Stomach smooth muscle (tissue), 2 donors: ENCODE results near the gene HCFC1.
A peak's percentile ranks its signal among the peaks of the same experiment; 100 is the strongest.

Experiments
- H3K27ac ChIP-seq: one replicate; pipeline ENCODE4 v1.7.0; 2013; ENCODE audit warnings: mild to moderate bottlenecking, low read length, inconsistent platforms
- H3K27me3 ChIP-seq, 2 donors: one replicate each; pipeline ENCODE4 v1.7.0; 2013; ENCODE audit warnings: low read length in 2 of 2; ENCODE audit not compliant: insufficient read depth in 2 of 2, control insufficient read depth in 1 of 2
- H3K36me3 ChIP-seq, 2 donors: one replicate each; pipeline ENCODE4 v1.7.0; 2013; ENCODE audit warnings: low read length in 2 of 2; ENCODE audit not compliant: control insufficient read depth in 2 of 2, insufficient read depth in 2 of 2
- H3K4me1 ChIP-seq: one replicate; pipeline ENCODE4 v1.7.0; 2013; ENCODE audit warnings: low read length; ENCODE audit not compliant: control insufficient read depth, insufficient read depth
- H3K4me3 ChIP-seq, 2 donors: one replicate each; pipeline ENCODE4 v1.7.0; 2013; ENCODE audit warnings: low read length in 2 of 2
- H3K9ac ChIP-seq, 2 donors: one replicate each; pipeline ENCODE4 v1.7.0; 2013; ENCODE audit warnings: low read length in 2 of 2, mild to moderate bottlenecking in 1 of 2
- H3K9me3 ChIP-seq, 2 donors: one replicate each; pipeline ENCODE4 v1.7.0; 2013; ENCODE audit warnings: low read length in 2 of 2; ENCODE audit not compliant: control insufficient read depth in 2 of 2
- donor health status: healthy.
- donor health status: Pancreatic carcinoma.

Gene HCFC1

DNA sequence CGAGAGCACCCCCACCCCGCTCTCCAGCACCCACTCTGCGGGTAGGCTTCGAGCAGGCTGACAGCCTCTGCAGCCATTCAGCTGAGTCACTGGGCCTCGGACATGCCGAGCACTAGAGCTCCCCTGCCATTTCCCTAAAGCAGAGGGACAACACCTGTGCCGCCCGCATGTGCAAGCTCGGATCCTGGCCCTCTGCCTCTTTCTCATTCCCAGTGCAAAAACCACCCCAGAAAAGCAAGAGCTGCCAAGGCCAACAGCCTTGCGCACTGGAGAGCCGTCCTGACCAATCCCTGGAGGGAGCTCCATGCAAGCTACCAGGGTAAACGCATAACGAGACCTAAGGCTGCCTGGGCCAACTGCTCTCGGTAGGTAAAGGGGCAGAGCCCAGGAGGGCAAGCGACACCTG, 5.3 kb downstream of the HCFC1 start:
- Histone ChIP-seq H3K4me3 (peak overlapping the region; percentile 43 to 52), H3K9me3 (no peaks in the 10 kb centered on the region), H3K27me3 (peaks cover 0 to 7% of the 10 kb centered on the region in 2 donors), H3K4me1 (peaks cover 46% of the 10 kb centered on the region), H3K36me3 (peaks cover 9% of the 10 kb centered on the region in 2 donors), H3K9ac (peak overlapping the region in 1 of 2 donors; percentile 21), H3K27ac (peak overlapping the region; percentile 99)

DNA sequence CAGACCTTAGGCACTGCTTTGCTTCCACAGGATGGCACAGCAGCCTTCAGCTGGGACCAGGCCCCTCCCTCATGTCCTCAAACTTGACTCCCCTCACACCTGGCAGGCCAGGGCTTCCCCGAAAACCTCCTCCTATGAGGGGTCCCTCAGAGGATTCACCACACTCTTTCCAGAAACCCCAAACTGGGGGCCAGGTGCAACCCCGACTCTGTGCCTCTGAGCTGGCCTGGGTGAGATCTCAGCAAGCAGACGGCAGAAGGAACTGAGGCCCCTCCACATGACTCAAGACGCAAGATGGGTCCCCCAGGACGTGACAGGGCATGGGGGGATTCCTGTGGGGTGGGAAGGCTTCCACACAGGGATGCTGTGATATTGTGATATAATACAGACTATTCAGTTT, 6.2 kb downstream of the HCFC1 start:
- peaks cover 0 to 7% of the 10 kb centered on the region in 2 donors for H3K27me3 ChIP-seq
- H3K9ac ChIP-seq = no peak overlapping the region
- H3K9me3 ChIP-seq = no peaks in the 10 kb centered on the region
- no peak overlapping the region for H3K4me3 ChIP-seq
- H3K27ac ChIP-seq = no peak overlapping the region
- H3K36me3 ChIP-seq = peaks cover 9 to 13% of the 10 kb centered on the region in 2 donors
- peaks cover 46% of the 10 kb centered on the region for H3K4me1 ChIP-seq

DNA sequence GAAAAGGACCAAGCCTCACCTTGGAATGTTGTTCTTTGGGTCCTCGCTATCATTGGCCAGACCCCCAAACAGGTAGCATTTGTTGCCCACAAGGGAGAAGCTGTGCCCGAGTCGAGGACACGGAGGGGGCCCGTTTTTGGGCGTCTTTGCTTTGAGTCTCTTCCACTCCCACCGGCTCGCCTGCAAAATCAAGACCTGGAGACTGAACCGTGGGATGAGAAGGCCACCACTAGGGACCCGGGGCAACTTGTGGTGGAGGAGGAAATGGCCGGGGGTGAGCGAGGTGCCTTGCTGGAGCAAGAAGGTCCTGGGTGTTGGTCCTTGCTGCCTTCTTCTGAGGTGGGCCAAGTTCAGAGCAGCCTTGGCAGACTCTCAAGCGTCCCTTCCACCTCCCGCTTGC, 7.5 kb downstream of the HCFC1 start:
- Histone ChIP-seq H3K4me3 (no peak overlapping the region), H3K9me3 (no peaks in the 10 kb centered on the region), H3K27me3 (peaks cover 0 to 7% of the 10 kb centered on the region in 2 donors), H3K4me1 (peaks cover 41% of the 10 kb centered on the region), H3K9ac (no peak overlapping the region), H3K27ac (no peak overlapping the region), H3K36me3 (peaks cover 9 to 20% of the 10 kb centered on the region in 2 donors)

DNA sequence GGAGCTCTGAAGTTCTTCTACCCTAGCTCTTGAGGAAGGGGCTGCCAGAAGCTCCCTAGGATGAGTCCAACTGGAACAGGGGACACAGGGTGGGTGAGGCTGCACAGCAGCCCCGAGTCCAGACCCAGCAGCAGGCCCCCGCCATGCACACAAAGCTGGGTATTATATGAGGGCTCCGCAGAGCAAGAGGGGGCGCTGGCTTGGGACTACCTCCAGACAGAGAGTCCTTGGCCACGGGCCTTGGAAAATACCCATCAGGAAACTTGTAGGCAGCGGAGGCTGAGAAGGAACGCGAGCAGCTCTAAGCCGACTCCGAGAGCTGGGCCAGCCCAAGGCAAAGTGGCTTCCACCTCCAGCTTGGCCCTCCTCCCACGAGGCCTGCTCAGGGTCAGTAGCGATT, 8.1 kb downstream of the HCFC1 start:
- Histone ChIP-seq H3K36me3 (peaks cover 12 to 24% of the 10 kb centered on the region in 2 donors), H3K4me3 (no peak overlapping the region), H3K4me1 (peaks cover 36% of the 10 kb centered on the region), H3K9me3 (no peaks in the 10 kb centered on the region), H3K9ac (no peak overlapping the region), H3K27me3 (peaks cover 0 to 7% of the 10 kb centered on the region in 2 donors), H3K27ac (no peak overlapping the region)

DNA sequence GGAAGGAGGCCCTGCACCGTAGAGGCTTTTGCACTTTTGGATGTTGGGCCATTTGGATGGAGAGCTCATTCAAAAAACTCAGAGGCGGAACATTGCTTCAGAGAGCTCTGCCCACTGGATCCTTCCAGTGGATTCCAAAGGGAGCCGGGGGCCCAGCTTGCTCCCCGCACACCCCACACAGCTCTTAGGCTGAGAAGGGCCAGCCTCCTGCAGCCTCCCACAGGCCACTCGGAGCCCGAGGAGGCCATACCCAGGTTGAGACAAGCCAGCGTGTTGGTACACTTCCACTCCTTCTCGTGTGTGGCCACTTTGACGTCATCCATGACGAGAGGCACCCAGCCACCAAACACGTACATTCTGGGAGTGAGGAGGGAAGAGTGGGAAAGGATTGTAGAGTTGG, 10.3 kb downstream of the HCFC1 start:
- peak overlapping the region; percentile 67 for H3K27ac ChIP-seq
- H3K9ac ChIP-seq = no peak overlapping the region
- H3K4me1 ChIP-seq = peaks cover 21% of the 10 kb centered on the region
- no peaks in the 10 kb centered on the region for H3K9me3 ChIP-seq
- H3K4me3 ChIP-seq = no peak overlapping the region
- H3K36me3 ChIP-seq = peaks cover 20 to 34% of the 10 kb centered on the region in 2 donors
- peaks cover 0 to 4% of the 10 kb centered on the region in 2 donors for H3K27me3 ChIP-seq

DNA sequence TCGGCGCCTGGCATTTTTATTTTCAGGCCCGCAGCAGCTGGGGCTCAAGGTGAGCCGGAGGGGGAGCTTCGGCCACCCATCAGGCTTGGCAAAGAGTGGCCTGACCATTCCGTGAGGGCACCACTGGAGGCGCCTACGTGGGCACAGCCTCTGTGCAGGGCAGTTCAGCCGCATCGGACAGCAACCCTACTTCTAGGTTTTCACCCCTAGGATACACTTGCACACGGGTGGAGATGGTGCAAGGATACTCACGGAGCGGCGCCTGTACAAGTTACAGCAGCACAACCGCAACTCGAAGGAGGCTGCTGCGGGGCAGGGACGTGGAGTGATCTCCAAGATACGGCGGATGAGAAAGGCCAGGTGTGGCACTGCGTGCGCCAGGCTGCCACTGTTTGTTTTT, 10.8 kb downstream of the HCFC1 start:
- H3K9ac ChIP-seq = no peak overlapping the region
- no peak overlapping the region for H3K4me3 ChIP-seq
- H3K4me1 ChIP-seq = peaks cover 16% of the 10 kb centered on the region
- H3K27me3 ChIP-seq = peaks cover 0 to 4% of the 10 kb centered on the region in 2 donors
- H3K27ac ChIP-seq = peak overlapping the region; percentile 67
- peaks cover 22 to 35% of the 10 kb centered on the region in 2 donors for H3K36me3 ChIP-seq
- H3K9me3 ChIP-seq = no peaks in the 10 kb centered on the region

DNA sequence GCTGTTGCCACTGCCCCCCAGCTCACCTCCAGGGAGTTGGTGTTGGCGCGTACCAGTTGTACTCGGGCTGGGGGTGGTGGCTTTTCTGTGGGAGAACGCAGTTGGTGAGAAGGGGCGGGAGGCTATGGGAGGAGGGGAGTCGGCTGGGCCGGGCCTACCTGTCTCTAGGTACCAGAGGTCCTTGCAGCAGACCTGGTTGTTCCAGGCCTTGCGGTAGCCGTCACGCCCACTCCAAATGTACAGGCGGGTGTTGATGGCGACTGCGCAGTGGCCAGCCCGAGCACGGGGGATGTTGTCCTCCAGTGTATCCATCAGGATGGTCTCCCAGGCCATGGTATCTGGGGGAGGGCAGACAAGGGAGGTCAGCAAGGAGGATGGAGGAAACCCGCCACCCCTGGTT, 11.5 kb downstream of the HCFC1 start:
- Histone ChIP-seq H3K36me3 (peaks cover 24 to 38% of the 10 kb centered on the region in 2 donors), H3K9ac (no peak overlapping the region), H3K27ac (no peak overlapping the region), H3K4me1 (peaks cover 15% of the 10 kb centered on the region), H3K9me3 (no peaks in the 10 kb centered on the region), H3K27me3 (peaks cover 0 to 4% of the 10 kb centered on the region in 2 donors), H3K4me3 (no peak overlapping the region)

DNA sequence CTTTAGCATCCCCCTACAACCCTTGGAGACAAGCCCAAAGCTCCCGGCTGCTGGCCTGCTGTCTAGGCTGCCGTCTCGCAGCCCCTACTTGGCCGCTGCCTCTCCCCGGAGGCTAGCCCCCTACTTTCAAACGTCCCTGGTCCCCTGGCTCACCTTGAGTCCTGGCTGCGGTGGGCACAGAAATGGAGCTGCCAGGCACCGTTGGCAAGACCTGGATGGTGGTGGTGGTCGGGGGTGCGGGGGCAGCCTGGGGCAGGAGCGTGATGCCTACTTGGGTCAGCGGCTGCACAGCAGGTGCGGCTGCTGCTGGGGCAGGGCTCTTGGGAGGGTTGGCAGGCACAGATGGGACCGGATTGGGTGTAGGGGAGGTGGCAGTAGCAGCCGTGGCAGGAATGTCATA, 12.0 kb downstream of the HCFC1 start:
- Histone ChIP-seq H3K36me3 (peaks cover 24 to 38% of the 10 kb centered on the region in 2 donors), H3K4me1 (peaks cover 19% of the 10 kb centered on the region), H3K9ac (no peak overlapping the region), H3K4me3 (no peak overlapping the region), H3K27me3 (peaks cover 0 to 3% of the 10 kb centered on the region in 2 donors), H3K9me3 (no peaks in the 10 kb centered on the region), H3K27ac (no peak overlapping the region)

DNA sequence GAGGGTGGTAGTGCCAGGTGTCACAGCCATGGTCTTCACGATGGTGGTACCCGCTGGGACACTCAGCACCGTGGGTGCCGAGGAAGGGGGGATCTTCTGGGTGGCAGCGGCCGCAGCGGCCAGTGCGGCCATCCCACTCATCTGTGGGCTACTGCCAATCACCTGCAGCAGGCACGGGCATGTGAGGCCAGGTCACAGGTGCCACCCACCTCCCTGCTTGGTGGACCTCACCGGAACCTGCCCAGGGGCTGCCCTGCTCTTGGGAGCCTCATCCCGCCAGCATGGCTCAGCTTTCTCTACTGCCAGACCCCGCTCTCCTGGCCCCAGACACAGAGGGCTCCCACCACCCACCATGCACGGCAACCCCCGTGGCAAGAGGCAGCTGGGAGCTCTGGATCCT, 13.0 kb downstream of the HCFC1 start:
- peaks cover 0 to 2% of the 10 kb centered on the region in 2 donors for H3K27me3 ChIP-seq
- H3K36me3 ChIP-seq = peaks cover 24 to 38% of the 10 kb centered on the region in 2 donors
- peaks cover 27% of the 10 kb centered on the region for H3K4me1 ChIP-seq
- no peaks in the 10 kb centered on the region for H3K9me3 ChIP-seq
- H3K9ac ChIP-seq = no peak overlapping the region
- H3K4me3 ChIP-seq = no peak overlapping the region
- no peak overlapping the region for H3K27ac ChIP-seq

DNA sequence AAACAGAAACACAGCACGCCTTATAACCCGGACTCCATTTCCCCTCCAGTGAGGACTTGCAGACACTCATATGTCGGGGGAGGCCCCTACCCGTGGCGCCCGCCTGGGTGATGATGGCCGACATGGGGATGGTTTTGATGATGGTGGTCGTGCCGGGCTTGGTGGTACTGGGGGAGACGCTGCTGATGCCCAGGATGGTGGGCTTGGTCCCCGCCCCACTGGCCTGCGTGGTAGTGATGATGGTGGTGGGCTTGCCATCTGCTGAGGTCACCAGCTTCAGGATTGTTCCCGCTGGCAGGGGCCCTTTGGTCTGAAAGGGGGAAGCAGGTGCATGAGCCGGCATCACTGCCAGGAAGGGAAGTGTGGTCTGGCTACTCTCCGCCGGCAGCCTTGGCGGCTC, 14.4 kb downstream of the HCFC1 start:
- Histone ChIP-seq H3K4me3 (no peak overlapping the region), H3K9ac (no peak overlapping the region), H3K27ac (peak overlapping the region; percentile 95), H3K4me1 (peaks cover 39% of the 10 kb centered on the region), H3K9me3 (no peaks in the 10 kb centered on the region), H3K27me3 (peaks cover 0 to under 1% of the 10 kb centered on the region in 2 donors), H3K36me3 (peaks cover 21 to 36% of the 10 kb centered on the region in 2 donors)

DNA sequence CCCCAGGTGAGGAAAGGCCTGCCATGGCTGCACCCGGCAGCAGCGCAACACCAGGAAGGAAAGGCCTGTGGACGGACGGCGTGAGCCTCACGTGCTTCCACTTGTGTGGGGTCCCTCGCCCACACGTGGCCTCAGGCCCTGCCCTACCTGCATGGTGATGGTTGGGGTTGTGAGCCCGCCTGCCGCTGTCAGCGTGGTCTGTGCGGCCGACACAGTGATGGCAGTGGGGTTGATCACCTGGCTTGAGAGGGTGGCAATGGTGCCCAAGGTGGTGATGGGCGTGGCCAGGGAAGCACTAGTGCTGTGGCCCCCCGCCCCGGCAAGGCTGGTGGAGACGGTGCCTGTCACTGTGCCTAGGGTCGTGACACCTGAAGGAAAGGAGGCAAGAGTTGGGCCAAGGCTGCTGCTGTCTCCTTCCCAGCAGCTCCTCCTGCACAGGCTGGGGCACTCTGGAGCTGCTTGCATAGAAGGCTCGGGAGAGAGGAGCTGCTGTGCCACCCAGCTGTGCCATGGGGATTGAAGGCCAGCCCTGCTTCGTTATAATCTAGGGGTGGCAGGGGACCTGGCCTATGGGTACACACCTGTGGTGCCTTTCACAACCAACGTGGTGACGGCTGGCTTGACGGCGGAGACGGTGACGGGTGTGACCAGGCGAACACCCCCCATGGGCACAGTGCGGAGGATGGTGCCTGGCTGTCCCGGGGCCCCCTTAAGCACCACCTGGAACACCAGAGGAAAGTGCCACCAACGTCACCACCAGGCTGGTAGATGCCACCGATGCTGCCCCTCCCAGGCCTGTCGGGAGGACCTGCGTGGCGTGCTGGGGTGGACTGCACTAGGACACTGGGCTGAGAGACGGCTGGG, 15.3 kb downstream of the HCFC1 start:
- Histone ChIP-seq H3K4me3 (no peak overlapping the region), H3K9ac (no peak overlapping the region), H3K27me3 (no peaks in the 10 kb centered on the region), H3K27ac (peak overlapping the region; percentile 95), H3K4me1 (peaks cover 48% of the 10 kb centered on the region), H3K9me3 (no peaks in the 10 kb centered on the region), H3K36me3 (peaks cover 15 to 32% of the 10 kb centered on the region in 2 donors)
